ENCODE results near the gene KCNK2. TPM values are rescaled to one million over a fixed set of nuclear protein-coding genes. Genes with fewer than 3 reads are reported as not detected.

Gene KCNK2
- total RNA-seq, 1 experiment from 2014 or later = 1.1 TPM

GRCh38 chr1:215243345-215244054, 161.0 kb downstream of the KCNK2 start:
- DNase-seq = no peak
- no peak overlapping the region for H3K27ac Mint-ChIP-seq (ENCODE audit: unreplicated experiment)
- BruUV-seq (replicated peaks) = no TSS peak
- no peaks in the 10 kb centered on the region for H3K36me3 Mint-ChIP-seq (ENCODE audit: insufficient read depth, unreplicated experiment)
- no peaks in the 10 kb centered on the region for H3K4me1 Mint-ChIP-seq (ENCODE audit: low read depth, unreplicated experiment)
- H3K27me3 Mint-ChIP-seq (ENCODE audit: unreplicated experiment) = no peaks in the 10 kb centered on the region
- intact Hi-C loops (cut with micrococcal nuclease; ENCODE audit: unreplicated experiment) = no loop called here
- CTCF ChIA-PET = no interaction called here
- H3K4me3 Mint-ChIP-seq (ENCODE audit: low read depth, unreplicated experiment) = no peak overlapping the region
- H3K9me3 Mint-ChIP-seq (ENCODE audit: low read depth, unreplicated experiment) = peaks cover 3% of the 10 kb centered on the region
- TF ChIP-seq, protein P1, sequence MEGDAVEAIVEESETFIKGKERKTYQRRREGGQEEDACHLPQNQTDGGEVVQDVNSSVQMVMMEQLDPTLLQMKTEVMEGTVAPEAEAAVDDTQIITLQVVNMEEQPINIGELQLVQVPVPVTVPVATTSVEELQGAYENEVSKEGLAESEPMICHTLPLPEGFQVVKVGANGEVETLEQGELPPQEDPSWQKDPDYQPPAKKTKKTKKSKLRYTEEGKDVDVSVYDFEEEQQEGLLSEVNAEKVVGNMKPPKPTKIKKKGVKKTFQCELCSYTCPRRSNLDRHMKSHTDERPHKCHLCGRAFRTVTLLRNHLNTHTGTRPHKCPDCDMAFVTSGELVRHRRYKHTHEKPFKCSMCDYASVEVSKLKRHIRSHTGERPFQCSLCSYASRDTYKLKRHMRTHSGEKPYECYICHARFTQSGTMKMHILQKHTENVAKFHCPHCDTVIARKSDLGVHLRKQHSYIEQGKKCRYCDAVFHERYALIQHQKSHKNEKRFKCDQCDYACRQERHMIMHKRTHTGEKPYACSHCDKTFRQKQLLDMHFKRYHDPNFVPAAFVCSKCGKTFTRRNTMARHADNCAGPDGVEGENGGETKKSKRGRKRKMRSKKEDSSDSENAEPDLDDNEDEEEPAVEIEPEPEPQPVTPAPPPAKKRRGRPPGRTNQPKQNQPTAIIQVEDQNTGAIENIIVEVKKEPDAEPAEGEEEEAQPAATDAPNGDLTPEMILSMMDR (IDR thresholded peaks at IDR 0.05; ENCODE audit: unreplicated experiment) = no peak

- Mint-ChIP-seq H3K27me3 (ENCODE audit: unreplicated experiment) (no peaks in the 10 kb centered on the region), H3K27ac (ENCODE audit: unreplicated experiment) (no peak overlapping the region), H3K9me3 (ENCODE audit: low read depth, unreplicated experiment) (no peaks in the 10 kb centered on the region), H3K4me1 (ENCODE audit: low read depth, unreplicated experiment) (no peaks in the 10 kb centered on the region), H3K4me3 (ENCODE audit: low read depth, unreplicated experiment) (no peak overlapping the region), H3K36me3 (ENCODE audit: insufficient read depth, unreplicated experiment) (no peaks in the 10 kb centered on the region)
- CTCF ChIA-PET = no interaction called here
- TF ChIP-seq, protein P1 (IDR thresholded peaks at IDR 0.05; ENCODE audit: unreplicated experiment) = no peak
- intact Hi-C loops (cut with micrococcal nuclease; ENCODE audit: unreplicated experiment) = no loop called here
- no TSS peak for BruUV-seq (replicated peaks)
- DNase-seq = no peak
Observed at GRCh38 chr1:215250913-215251312, 168.4 kb downstream of the KCNK2 start.

DNA sequence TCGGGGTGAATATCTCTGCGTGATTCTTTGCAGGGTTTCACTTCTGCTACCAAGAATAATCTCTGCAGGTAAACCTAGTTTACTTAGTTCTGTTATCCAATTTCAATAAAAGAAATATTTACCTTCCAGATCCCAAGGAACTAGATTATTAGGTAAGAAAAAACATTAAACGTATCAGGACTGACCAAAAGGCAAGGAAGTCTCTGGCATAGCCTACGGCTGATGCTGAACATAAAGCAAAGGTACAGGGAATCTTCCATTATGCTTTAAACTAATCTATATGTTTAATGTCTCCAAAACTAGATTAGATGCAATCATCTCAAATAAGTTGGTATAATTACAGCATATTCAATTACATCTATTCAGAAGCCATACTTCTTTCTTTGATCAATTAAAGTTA, 168.9 kb downstream of the KCNK2 start:
- Mint-ChIP-seq H3K27me3 (ENCODE audit: unreplicated experiment) (no peaks in the 10 kb centered on the region), H3K9me3 (ENCODE audit: low read depth, unreplicated experiment) (no peaks in the 10 kb centered on the region), H3K27ac (ENCODE audit: unreplicated experiment) (no peak overlapping the region), H3K4me1 (ENCODE audit: low read depth, unreplicated experiment) (no peaks in the 10 kb centered on the region), H3K4me3 (ENCODE audit: low read depth, unreplicated experiment) (no peak overlapping the region), H3K36me3 (ENCODE audit: insufficient read depth, unreplicated experiment) (no peaks in the 10 kb centered on the region)
- CTCF ChIA-PET = no interaction called here
- BruUV-seq (replicated peaks) = no TSS peak
- TF ChIP-seq, protein P1 (IDR thresholded peaks at IDR 0.05; ENCODE audit: unreplicated experiment) = no peak
- DNase-seq = no peak
- intact Hi-C loops (cut with micrococcal nuclease; ENCODE audit: unreplicated experiment) = no loop called here

DNA sequence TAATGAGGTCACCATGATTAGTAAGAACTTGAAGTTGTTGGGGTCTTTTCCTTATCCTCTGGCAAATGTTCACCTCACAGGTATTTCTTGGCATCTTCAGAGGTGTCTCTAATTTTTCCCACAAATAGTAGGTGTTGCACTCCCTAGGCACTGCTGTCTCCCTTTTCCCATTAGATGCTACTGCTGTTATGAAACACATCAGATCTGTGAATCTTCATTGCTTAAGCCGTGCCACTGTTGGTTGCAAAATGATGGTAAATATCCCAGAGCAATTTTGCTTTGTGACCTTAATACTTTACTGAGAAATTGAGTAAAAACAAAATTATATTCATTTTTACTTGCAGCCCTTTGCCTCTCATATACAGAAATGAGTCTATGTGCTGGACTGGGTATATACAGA, 169.6 kb downstream of the KCNK2 start:
- no peaks in the 10 kb centered on the region for H3K27me3 Mint-ChIP-seq (ENCODE audit: unreplicated experiment)
- no peaks in the 10 kb centered on the region for H3K9me3 Mint-ChIP-seq (ENCODE audit: low read depth, unreplicated experiment)
- no peaks in the 10 kb centered on the region for H3K36me3 Mint-ChIP-seq (ENCODE audit: insufficient read depth, unreplicated experiment)
- intact Hi-C loops (cut with micrococcal nuclease; ENCODE audit: unreplicated experiment) = no loop called here
- no peak for DNase-seq
- CTCF ChIA-PET = no interaction called here
- no peak overlapping the region for H3K27ac Mint-ChIP-seq (ENCODE audit: unreplicated experiment)
- TF ChIP-seq, protein P1 (IDR thresholded peaks at IDR 0.05; ENCODE audit: unreplicated experiment) = no peak
- H3K4me3 Mint-ChIP-seq (ENCODE audit: low read depth, unreplicated experiment) = no peak overlapping the region
- no peaks in the 10 kb centered on the region for H3K4me1 Mint-ChIP-seq (ENCODE audit: low read depth, unreplicated experiment)
- no TSS peak for BruUV-seq (replicated peaks)

All from Calu3 (cell line).